ENCODE results near the gene HLA-E.

DNA sequence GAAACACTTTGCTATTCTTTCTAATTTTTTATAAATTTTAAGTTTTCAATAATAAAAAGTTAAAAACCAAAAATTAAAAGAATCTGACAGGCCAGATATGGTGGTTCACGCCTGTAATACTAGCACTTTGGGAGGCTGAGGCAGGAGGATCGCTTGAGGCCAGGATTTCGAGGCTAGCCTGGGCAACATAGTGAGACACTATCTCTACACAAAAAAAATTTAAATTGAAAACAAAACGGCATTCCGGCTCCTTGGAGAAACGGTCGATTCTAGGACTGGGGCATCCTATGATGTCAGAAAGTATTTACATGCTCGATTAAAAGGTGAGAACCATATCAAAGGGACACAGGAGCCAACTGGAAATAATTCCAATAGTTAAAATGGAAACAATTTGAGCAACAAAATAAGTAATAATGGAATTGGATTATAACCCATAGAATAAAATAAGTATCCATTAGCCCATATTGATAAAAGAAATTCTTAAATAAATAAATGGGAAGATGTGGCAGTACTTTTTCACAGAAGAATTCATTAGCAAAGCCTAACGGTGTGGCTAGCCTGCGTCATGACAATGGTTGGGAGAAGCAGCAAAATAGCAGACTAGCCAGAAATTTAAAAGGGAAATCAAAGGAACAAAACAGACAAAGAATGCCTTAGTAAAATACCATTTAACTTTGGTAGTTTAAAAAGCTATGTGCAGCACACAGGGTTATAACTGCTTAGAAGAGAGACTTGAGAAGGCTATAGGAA, 21.3 kb downstream of the HLA-E start:
- TF ChIP-seq, protein P1, sequence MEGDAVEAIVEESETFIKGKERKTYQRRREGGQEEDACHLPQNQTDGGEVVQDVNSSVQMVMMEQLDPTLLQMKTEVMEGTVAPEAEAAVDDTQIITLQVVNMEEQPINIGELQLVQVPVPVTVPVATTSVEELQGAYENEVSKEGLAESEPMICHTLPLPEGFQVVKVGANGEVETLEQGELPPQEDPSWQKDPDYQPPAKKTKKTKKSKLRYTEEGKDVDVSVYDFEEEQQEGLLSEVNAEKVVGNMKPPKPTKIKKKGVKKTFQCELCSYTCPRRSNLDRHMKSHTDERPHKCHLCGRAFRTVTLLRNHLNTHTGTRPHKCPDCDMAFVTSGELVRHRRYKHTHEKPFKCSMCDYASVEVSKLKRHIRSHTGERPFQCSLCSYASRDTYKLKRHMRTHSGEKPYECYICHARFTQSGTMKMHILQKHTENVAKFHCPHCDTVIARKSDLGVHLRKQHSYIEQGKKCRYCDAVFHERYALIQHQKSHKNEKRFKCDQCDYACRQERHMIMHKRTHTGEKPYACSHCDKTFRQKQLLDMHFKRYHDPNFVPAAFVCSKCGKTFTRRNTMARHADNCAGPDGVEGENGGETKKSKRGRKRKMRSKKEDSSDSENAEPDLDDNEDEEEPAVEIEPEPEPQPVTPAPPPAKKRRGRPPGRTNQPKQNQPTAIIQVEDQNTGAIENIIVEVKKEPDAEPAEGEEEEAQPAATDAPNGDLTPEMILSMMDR (IDR thresholded peaks at IDR 0.05): no peak
- no peak for TF ChIP-seq POLR2A (IDR thresholded peaks at IDR 0.05)
- no peak for TF ChIP-seq EP300 (IDR thresholded peaks at IDR 0.05)
- no peak for TF ChIP-seq POLR2AphosphoS5 (IDR thresholded peaks at IDR 0.05)

All from sigmoid colon (tissue), 4 donors.